T-cell (primary cell): ENCODE measurements around the gene PCGF5. TPM values are rescaled to one million over a fixed set of nuclear protein-coding genes. Genes with fewer than 3 reads are reported as not detected.

Experiments
- ATAC-seq, 4 experiments: fragments of 200-7000 bp in 3 of 4; fragments of 150-1000 bp in 1 of 4; cut with Tn5 transposase; replicated peaks in 1 of 4; 1 replicate in 3 of 4; 2 replicates in 1 of 4; pipeline ENCODE4 v1.10.0; 2021; ENCODE audit warnings: moderate library complexity in 3 of 4, mild to moderate bottlenecking in 2 of 4, moderate number of reproducible peaks in 1 of 4
- CTCF ChIA-PET, 2 donors: fragments of 300-600 bp; sonication (Branson Sonifier 250); formaldehyde crosslinking; loops; one replicate each; lab custom pipeline; 2022; ENCODE audit warnings: antibody characterized with exemption in 2 of 2; lab: Charles Lee
- POLR2A ChIA-PET, 2 donors: fragments of 300-600 bp; sonication (Branson Sonifier 250); formaldehyde crosslinking; loops; one replicate each; lab custom pipeline; 2022; ENCODE audit warnings: antibody characterized with exemption in 2 of 2; lab: Charles Lee
- DNase-seq, 35 experiments: peaks; one replicate each; pipeline versions ENCODE4 v3.0.0 to v3.0.0-alpha.2; 2013 to 2023
- H3K27ac ChIP-seq: one replicate; pipeline ENCODE4 v1.5.1; 2013; ENCODE audit warnings: low read length
- H3K27me3 ChIP-seq, 2 experiments: replicated peaks in 1 of 2; 1 replicate in 1 of 2; 2 replicates in 1 of 2; pipeline versions ENCODE4 v1.6.1 to v1.7.0; 2013; ENCODE audit warnings: low read length in 1 of 2, mixed read lengths in 1 of 2; ENCODE audit not compliant: control insufficient read depth in 2 of 2, insufficient read depth in 2 of 2; ENCODE audit errors: extremely low read depth in 1 of 2
- H3K36me3 ChIP-seq, 2 donors: 1 replicate in 1 of 2; 2 replicates in 1 of 2; pipeline versions ENCODE4 v1.6.1 to v1.7.0; 2013; ENCODE audit warnings: low read length in 1 of 2; ENCODE audit not compliant: control insufficient read depth in 2 of 2, insufficient read depth in 1 of 2; ENCODE audit errors: extremely low read depth in 1 of 2
- H3K4me1 ChIP-seq, 2 experiments: 1 replicate in 1 of 2; 2 replicates in 1 of 2; pipeline versions ENCODE4 v1.6.1 to v1.7.0; 2013; ENCODE audit warnings: low read length in 2 of 2, mixed read lengths in 1 of 2; ENCODE audit not compliant: insufficient read depth in 2 of 2, control insufficient read depth in 1 of 2; ENCODE audit errors: extremely low read depth in 1 of 2
- H3K4me3 ChIP-seq, 2 donors: 1 replicate in 1 of 2; 2 replicates in 1 of 2; pipeline versions ENCODE4 v1.5.1 to v1.7.0; 2013; ENCODE audit warnings: mild to moderate bottlenecking in 2 of 2, low read length in 1 of 2, moderate library complexity in 1 of 2; ENCODE audit not compliant: control insufficient read depth in 1 of 2; ENCODE audit errors: extremely low read depth in 1 of 2
- H3K9me3 ChIP-seq: 2 replicates; pipeline ENCODE4 v1.7.0; 2013
- H3K27ac Mint-ChIP-seq, 2 donors: one replicate each; pipeline ENCODE4 v1.8.0; 2020 to 2021; ENCODE audit warnings: mild to moderate bottlenecking in 2 of 2, mixed read lengths in 2 of 2
- H3K27me3 Mint-ChIP-seq, 2 donors: one replicate each; pipeline ENCODE4 v1.8.0; 2021 to 2022; ENCODE audit warnings: mixed read lengths in 2 of 2
- H3K36me3 Mint-ChIP-seq: one replicate; pipeline ENCODE4 v1.8.0; 2021; ENCODE audit warnings: mixed read lengths
- H3K4me1 Mint-ChIP-seq, 3 donors: one replicate each; pipeline ENCODE4 v1.8.0; 2020 to 2022; ENCODE audit warnings: mixed read lengths in 3 of 3, mild to moderate bottlenecking in 1 of 3
- H3K4me3 Mint-ChIP-seq, 3 donors: one replicate each; pipeline ENCODE4 v1.8.0; 2020 to 2022; ENCODE audit warnings: mild to moderate bottlenecking in 3 of 3, mixed read lengths in 3 of 3, moderate library complexity in 3 of 3
- H3K9me3 Mint-ChIP-seq, 3 donors: one replicate each; pipeline ENCODE4 v1.8.0; 2020 to 2022; ENCODE audit warnings: mixed read lengths in 3 of 3
- WGBS: methylation state at CpG from one replicate; pipeline ENCODE4 v1.1.5; 2013; ENCODE audit warnings: missing lambda C conversion rate; ENCODE audit not compliant: insufficient coverage; 5-methylcytosine and 5-hydroxymethylcytosine counted together
- total RNA-seq, 35 experiments: library from RNA in 6 of 35; stranded (reverse) in 6 of 35; fragments of 120-200 nt in 1 of 35; gene quantifications; one replicate each; pipeline versions ENCODE4 v1.2.1 to v1.2.4 and lab custom pipeline; 2013 to 2026

The PCGF5 gene
- total RNA-seq, 5 donors from 2014 or later (not counting 1 experiment from before 2014, with no cell fraction given), result 48.9 to 73.1 (median 59.4) TPM

DNA sequence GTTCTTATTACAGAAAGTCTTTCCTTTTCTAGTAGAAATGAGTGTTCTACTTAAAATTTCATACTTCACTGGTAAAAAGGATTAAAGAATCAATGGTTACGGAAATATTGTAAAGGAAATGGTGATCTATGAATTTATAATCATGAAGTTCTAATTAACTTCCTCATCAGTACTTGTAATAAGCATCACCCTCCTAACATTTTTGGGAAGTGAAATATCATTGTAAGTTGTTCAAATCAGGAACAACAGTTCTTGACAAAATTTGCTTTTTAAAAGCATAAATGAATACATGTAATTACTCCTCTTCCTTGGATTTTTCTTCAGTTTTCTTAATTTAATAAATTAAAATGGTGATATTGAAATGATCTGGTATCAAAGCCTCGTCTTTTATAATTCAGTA, 5.6 kb upstream of the PCGF5 start:
- Histone ChIP-seq H3K9me3 (no peaks in the 10 kb centered on the region), H3K4me1 (peaks cover 2 to 6% of the 10 kb centered on the region in 2 experiments), H3K36me3 (no peaks in the 10 kb centered on the region), H3K27ac (no peak overlapping the region), H3K4me3 (no peak overlapping the region), H3K27me3 (no peaks in the 10 kb centered on the region)
- Mint-ChIP-seq H3K4me3 (no peak overlapping the region), H3K4me1 (peaks cover 50 to 58% (median 55%) of the 10 kb centered on the region in 3 donors), H3K36me3 (no peaks in the 10 kb centered on the region), H3K9me3 (no peaks in the 10 kb centered on the region), H3K27me3 (no peaks in the 10 kb centered on the region), H3K27ac (no peak overlapping the region)
- POLR2A ChIA-PET, result interaction anchor here (0.7 to 1.4 kb wide), 2 partner anchors 15 to 51 kb away, joined by 3 to 4 read pairs; no protein-coding TSS in a partner anchor
- DNase-seq (no peak), ATAC-seq (no peak)
- CTCF ChIA-PET, result interaction anchor here in 1 of 2 donors (0.7 kb wide), 1 partner anchor 36 kb away, joined by 3 read pairs; no protein-coding TSS in a partner anchor
- WGBS, result no CpG with 5 or more reads among the region's 2 CpGs

DNA sequence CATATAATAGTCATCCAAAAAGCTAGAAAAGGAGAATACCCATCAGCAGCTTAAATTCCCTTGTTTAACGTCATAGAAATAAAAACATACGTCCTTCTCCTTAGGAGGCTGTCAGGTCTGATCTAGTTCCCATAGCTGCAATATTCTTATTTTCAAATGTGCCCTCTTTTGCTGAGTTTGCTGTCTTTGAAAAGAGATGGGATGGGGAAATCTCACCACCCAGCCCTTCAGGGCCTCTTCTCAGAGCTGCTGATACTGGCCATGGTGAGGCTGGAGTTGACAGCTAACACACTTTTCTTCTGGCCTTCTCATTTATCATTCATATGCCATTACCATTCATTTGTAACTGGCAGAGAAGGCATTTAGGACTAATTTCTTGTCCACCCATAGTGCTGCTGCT, 5.1 kb upstream of the PCGF5 start:
- Mint-ChIP-seq H3K9me3 (no peaks in the 10 kb centered on the region), H3K4me3 (no peak overlapping the region), H3K36me3 (no peaks in the 10 kb centered on the region), H3K27me3 (no peaks in the 10 kb centered on the region), H3K4me1 (peaks cover 45 to 57% (median 54%) of the 10 kb centered on the region in 3 donors), H3K27ac (no peak overlapping the region)
- Histone ChIP-seq H3K36me3 (no peaks in the 10 kb centered on the region), H3K27ac (no peak overlapping the region), H3K27me3 (no peaks in the 10 kb centered on the region), H3K4me3 (no peak overlapping the region), H3K4me1 (peaks cover 6% of the 10 kb centered on the region in 2 experiments), H3K9me3 (no peaks in the 10 kb centered on the region)
- CTCF ChIA-PET, result interaction anchor here (0.6 to 0.7 kb wide), 2 partner anchors 35 to 36 kb away, joined by 3 to 4 read pairs; no protein-coding TSS in a partner anchor
- no peak for DNase-seq
- ATAC-seq, result no peak
- WGBS, result no CpG with 5 or more reads among the region's 2 CpGs
- POLR2A ChIA-PET, result interaction anchor here (0.6 to 1.4 kb wide), 3 partner anchors 15 to 67 kb away, joined by 3 to 9 read pairs (median 4); no protein-coding TSS in a partner anchor

- Histone ChIP-seq H3K36me3 (peaks cover 0 to 4% of the 10 kb centered on the region in 2 donors), H3K27ac (peak overlapping the region; percentile 14), H3K27me3 (no peaks in the 10 kb centered on the region), H3K4me1 (peaks cover 9 to 24% of the 10 kb centered on the region in 2 experiments), H3K4me3 (peak overlapping the region; percentile 39 to 51), H3K9me3 (no peaks in the 10 kb centered on the region)
- Mint-ChIP-seq H3K9me3 (no peaks in the 10 kb centered on the region), H3K27me3 (no peaks in the 10 kb centered on the region), H3K36me3 (peaks cover 13% of the 10 kb centered on the region), H3K4me1 (peaks cover 44 to 64% (median 62%) of the 10 kb centered on the region in 3 donors), H3K4me3 (peak overlapping the region; percentile 77 to 88 (median 81)), H3K27ac (peak overlapping the region; percentile 80 to 91)
- ChIA-PET CTCF (interaction anchor here in 1 of 2 donors (1.5 to 1.9 kb wide), 2 partner anchors 57 to 131 kb away, joined by 4 to 8 read pairs; no protein-coding TSS in a partner anchor), POLR2A (interaction anchor here in 1 of 2 donors (0.6 to 1.6 kb wide), 4 partner anchors 41 to 192 kb away, joined by 3 to 6 read pairs (median 4); no protein-coding TSS in a partner anchor)
- DNase-seq, result no peak
- ATAC-seq, result no peak
- 100% methylated on average over 1 of the region's 8 CpGs for WGBS
Observed at GRCh38 chr10:91219371-91220193, 881 bp upstream of the PCGF5 start.

DNA sequence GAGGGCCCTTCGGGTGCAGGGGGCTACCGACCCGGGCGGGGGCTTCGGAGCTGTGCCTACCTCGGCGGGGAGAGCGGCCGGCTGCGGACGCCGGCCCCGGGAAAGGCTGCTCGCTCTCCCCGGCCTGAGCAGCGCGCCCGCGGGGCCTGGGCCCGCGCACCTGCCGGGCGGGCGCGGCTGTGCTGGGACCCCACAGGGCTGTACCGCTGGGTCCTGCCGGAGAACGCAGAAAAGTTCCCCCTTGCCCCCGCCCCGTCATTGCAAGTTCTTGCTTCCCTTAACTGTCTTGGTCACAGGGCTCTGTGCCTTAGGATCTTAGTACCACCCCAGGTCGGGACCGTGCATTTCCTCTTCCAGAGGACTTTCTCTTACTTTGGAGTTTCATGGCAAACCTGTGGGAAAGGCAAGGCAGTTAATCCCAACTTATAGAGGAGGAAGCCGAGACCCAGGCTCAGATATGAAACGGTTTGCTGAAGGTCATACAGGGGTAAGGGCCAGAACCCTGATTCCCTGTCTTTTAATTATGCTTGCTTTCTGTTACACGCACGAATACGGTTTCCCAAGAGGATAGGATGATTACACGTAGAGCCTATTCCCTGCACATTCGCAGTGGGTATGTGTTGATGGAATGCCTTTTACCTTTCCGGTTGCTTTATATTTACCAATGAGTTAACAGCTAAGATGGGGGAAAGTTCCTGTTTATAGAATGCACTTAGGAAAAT, 652 bp downstream of the PCGF5 start:
- Histone ChIP-seq H3K4me3 (peak overlapping the region; percentile 58 to 84), H3K36me3 (peaks cover 0 to 4% of the 10 kb centered on the region in 2 donors), H3K4me1 (peaks cover 9 to 24% of the 10 kb centered on the region in 2 experiments), H3K27me3 (no peaks in the 10 kb centered on the region), H3K27ac (peak overlapping the region; percentile 60), H3K9me3 (no peaks in the 10 kb centered on the region)
- H3K27ac Mint-ChIP-seq, result peak overlapping the region; percentile 70 to 87
- H3K4me1 Mint-ChIP-seq, result peaks cover 50 to 64% (median 64%) of the 10 kb centered on the region in 3 donors
- H3K36me3 Mint-ChIP-seq, result peaks cover 16% of the 10 kb centered on the region
- peak overlapping the region; percentile 86 to 88 (median 86) for H3K4me3 Mint-ChIP-seq
- ChIA-PET CTCF (interaction anchor here (0.6 to 1.9 kb wide), 8 partner anchors 16 to 214 kb away, joined by 3 to 8 read pairs (median 4); no protein-coding TSS in a partner anchor), POLR2A (interaction anchor here (0.5 to 1.2 kb wide), 5 partner anchors 29 to 572 kb away, joined by 3 to 10 read pairs (median 6); no protein-coding TSS in a partner anchor)
- H3K9me3 Mint-ChIP-seq, result no peaks in the 10 kb centered on the region
- H3K27me3 Mint-ChIP-seq, result no peaks in the 10 kb centered on the region
- peak in 17 of 35 experiments; percentile 6 to 42 (median 17) for DNase-seq
- ATAC-seq, result peak; percentile 21 to 34 (median 32)
- 2% methylated on average over 33 of the region's 40 CpGs for WGBS

DNA sequence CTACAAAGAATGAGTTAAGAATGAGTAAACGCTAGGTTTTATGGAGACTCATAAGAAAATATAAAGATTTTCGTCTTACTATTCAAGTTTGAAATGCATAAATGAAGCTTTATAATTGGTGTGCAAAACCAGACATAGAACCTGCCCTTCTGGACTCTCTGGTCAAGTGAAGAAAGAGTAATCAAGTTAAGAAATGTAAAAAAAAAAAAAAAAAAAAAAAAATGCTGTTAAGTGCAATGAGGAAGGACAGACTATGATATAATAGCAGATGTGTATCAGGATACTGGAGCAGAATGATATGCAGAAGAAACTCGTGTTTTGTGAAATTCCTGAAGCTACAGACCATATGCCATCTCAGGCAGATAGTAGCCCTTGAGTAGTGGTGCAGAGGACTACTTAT, 5.6 kb downstream of the PCGF5 start:
- Mint-ChIP-seq H3K4me3 (no peak overlapping the region), H3K27ac (no peak overlapping the region), H3K9me3 (no peaks in the 10 kb centered on the region), H3K4me1 (peaks cover 67 to 72% (median 71%) of the 10 kb centered on the region in 3 donors), H3K36me3 (peaks cover 33% of the 10 kb centered on the region), H3K27me3 (no peaks in the 10 kb centered on the region)
- WGBS, result 92% methylated on average over 3 of the region's 3 CpGs
- H3K27ac ChIP-seq, result no peak overlapping the region
- no peaks in the 10 kb centered on the region for H3K9me3 ChIP-seq
- ChIA-PET POLR2A (interaction anchor here in 1 of 2 donors (0.7 kb wide), 1 partner anchor 25 kb away, joined by 13 read pairs; no protein-coding TSS in a partner anchor), CTCF (no interaction called here)
- ATAC-seq (no peak), DNase-seq (no peak)
- H3K27me3 ChIP-seq, result no peaks in the 10 kb centered on the region
- no peak overlapping the region for H3K4me3 ChIP-seq
- H3K4me1 ChIP-seq, result peaks cover 7 to 17% of the 10 kb centered on the region in 2 experiments
- H3K36me3 ChIP-seq, result peaks cover 0 to 13% of the 10 kb centered on the region in 2 donors
